PC-3 (cell line): ENCODE results near the gene DGKH. TPM values are rescaled to one million over a fixed set of nuclear protein-coding genes. Genes with fewer than 3 reads are reported as not detected.

ENCODE experiments used
- ATAC-seq: fragments of 200-7000 bp; cut with Tn5 transposase; 2 replicates; pipeline ENCODE4 v1.9.1; 2020; ENCODE audit warnings: mild to moderate bottlenecking, moderate library complexity
- BruUV-seq: library from RNA; stranded (reverse); fragments of 400-500 nt; replicated peaks from 2 replicates; lab custom pipeline; 2021; lab: Mats Ljungman, UMichigan
- CTCF ChIA-PET: fragments of 300-600 bp; sonication (Branson Sonifier 250); formaldehyde crosslinking; loops from one replicate; lab custom pipeline; 2022; ENCODE audit warnings: antibody characterized with exemption; lab: Charles Lee
- POLR2A ChIA-PET: fragments of 300-600 bp; sonication (Branson Sonifier 250); formaldehyde crosslinking; loops from one replicate; lab custom pipeline; 2022; ENCODE audit warnings: antibody characterized with exemption; ENCODE audit not compliant: unreplicated experiment; lab: Charles Lee
- DNase-seq: peaks from one replicate; pipeline ENCODE4 v3.0.0-alpha.2; 2015
- H2AFZ ChIP-seq: fragments of 300-600 bp; sonication (generic); 2 replicates; pipeline ENCODE4 v1.6.0; 2016; ENCODE audit warnings: antibody characterized with exemption, low read length
- H3F3A ChIP-seq: fragments of 300-600 bp; sonication (generic); one replicate; pipeline ENCODE4 v1.6.0; 2017; ENCODE audit warnings: antibody characterized with exemption, low read length, control low read depth, mild to moderate bottlenecking; ENCODE audit not compliant: unreplicated experiment
- H3K27ac ChIP-seq: fragments of 300-600 bp; sonication (generic); 2 replicates; pipeline ENCODE4 v1.5.1; 2016; ENCODE audit warnings: mild to moderate bottlenecking, low read length
- H3K27me3 ChIP-seq: fragments of 300-600 bp; sonication (generic); 2 replicates; pipeline ENCODE4 v1.6.1; 2016; ENCODE audit warnings: low read length, mixed read lengths
- H3K36me3 ChIP-seq: fragments of 300-600 bp; sonication (generic); 2 replicates; pipeline ENCODE4 v1.6.1; 2016; ENCODE audit warnings: low read depth, mixed run types, low read length, mixed read lengths
- H3K4me1 ChIP-seq: fragments of 300-600 bp; sonication (generic); 2 replicates; pipeline ENCODE4 v1.5.1; 2016; ENCODE audit warnings: low read length; ENCODE audit not compliant: insufficient read depth
- H3K4me2 ChIP-seq: fragments of 300-600 bp; sonication (generic); 2 replicates; pipeline ENCODE4 v1.6.0; 2016; ENCODE audit warnings: low read length
- H3K4me3 ChIP-seq: fragments of 300-600 bp; sonication (generic); 2 replicates; pipeline ENCODE4 v1.5.1; 2016; ENCODE audit warnings: mild to moderate bottlenecking, low read length, mixed read lengths
- H3K79me2 ChIP-seq: fragments of 300-600 bp; sonication (generic); 2 replicates; pipeline ENCODE4 v1.6.1; 2017; ENCODE audit warnings: low read length, mixed read lengths
- H3K9ac ChIP-seq: fragments of 300-600 bp; sonication (generic); 2 replicates; pipeline ENCODE4 v1.6.0; 2016; ENCODE audit warnings: mild to moderate bottlenecking, low read length
- H3K9me2 ChIP-seq: fragments of 300-600 bp; sonication (generic); replicated peaks from 2 replicates; pipeline ENCODE4 v1.6.1; 2016; ENCODE audit warnings: mixed run types, low read length, mixed read lengths
- H3K9me3 ChIP-seq: fragments of 300-600 bp; sonication (generic); 2 replicates; pipeline ENCODE4 v1.6.1; 2016; ENCODE audit warnings: low read length, mixed read lengths
- H4K20me1 ChIP-seq: fragments of 300-600 bp; sonication (generic); 2 replicates; pipeline ENCODE4 v1.6.1; 2016; ENCODE audit warnings: low read length, mixed read lengths
- CTCF ChIP-seq: fragments of 300-600 bp; sonication (generic); conservative IDR thresholded peaks from 2 replicates; pipeline ENCODE4 v1.5.1; 2017; ENCODE audit warnings: antibody characterized with exemption, low read depth, mild to moderate bottlenecking, low read length
- EZH2 ChIP-seq: fragments of 300-600 bp; sonication (generic); IDR thresholded peaks from one replicate; pipeline ENCODE4 v1.6.1; 2017; ENCODE audit warnings: antibody characterized with exemption, mild to moderate bottlenecking, low read length; ENCODE audit not compliant: unreplicated experiment
- EZH2phosphoT487 ChIP-seq: fragments of 300-600 bp; sonication (generic); IDR thresholded peaks from 2 replicates; pipeline ENCODE4 v1.6.1; 2018; ENCODE audit warnings: mild to moderate bottlenecking, antibody characterized with exemption, low read length, borderline replicate concordance
- intact Hi-C: fragments of 100-400 bp; cut with micrococcal nuclease; formaldehyde crosslinking; loops from 2 replicates; pipeline ENCODE4 v1.9.0; 2023
- total RNA-seq: library from RNA; depleted of rRNA; stranded (reverse); fragments of >200 nt; gene quantifications from 2 replicates; pipeline ENCODE4 v1.2.3, GENCODE V29; 2014

The DGKH gene
- total RNA-seq, 1 experiment from 2014 or later: 5.9 TPM

- intact Hi-C loops: loop anchor here (10.0 kb wide), 1 partner anchor 704 kb away; no protein-coding TSS in a partner anchor
- Histone ChIP-seq H3K4me2 (no peak overlapping the region), H3K36me3 (no peaks in the 10 kb centered on the region), H3K27ac (no peak overlapping the region), H3F3A (no peaks in the 10 kb centered on the region), H3K4me1 (peaks cover 13% of the 10 kb centered on the region), H2AFZ (no peak overlapping the region), H3K79me2 (0 out of 2 replicates have a peak, but pooled peaks cover 7% of the 10 kb centered on the region), H3K9me2 (no peaks in the 10 kb centered on the region), H3K9me3 (no peaks in the 10 kb centered on the region), H3K27me3 (no peaks in the 10 kb centered on the region), H4K20me1 (no peaks in the 10 kb centered on the region), H3K9ac (no peak overlapping the region), H3K4me3 (no peak overlapping the region)
- no peak for ATAC-seq
- no peak for DNase-seq
- ChIA-PET POLR2A (no interaction called here), CTCF (no interaction called here)
- BruUV-seq: no TSS peak
- TF ChIP-seq EZH2phosphoT487 (no peak), CTCF (no peak), EZH2 (no peak)
These were observed 70.6 kb downstream of the DGKH start for GRCh38 chr13:42119041-42119440.

DNA sequence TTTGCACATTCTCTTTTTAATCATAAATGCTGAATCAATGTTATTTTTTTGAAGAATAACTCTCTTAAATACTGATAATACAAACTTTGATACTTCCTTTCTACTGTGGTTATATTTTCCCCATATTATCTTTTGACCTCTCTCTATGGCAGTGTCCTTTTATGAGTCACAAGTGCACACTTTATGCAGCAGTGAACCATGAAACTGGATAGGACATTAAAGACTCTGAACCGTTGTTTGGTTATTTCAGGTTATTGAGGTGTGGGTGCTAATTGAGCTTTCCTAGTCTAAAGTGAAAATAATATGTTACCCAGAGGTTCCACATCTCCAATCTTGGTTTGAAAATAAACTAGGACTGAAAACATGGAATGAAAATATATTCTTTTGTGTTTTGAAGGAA lies 71.4 kb downstream of the DGKH start:
- H3K4me2 ChIP-seq: no peak overlapping the region
- 0 out of 2 replicates have a peak, but pooled peaks cover 7% of the 10 kb centered on the region for H3K79me2 ChIP-seq
- H3K27me3 ChIP-seq: no peaks in the 10 kb centered on the region

More for the DNA sequence above, 71.4 kb downstream of the DGKH start:
- Histone ChIP-seq H3K4me3 (no peak overlapping the region), H3K4me1 (peaks cover 6% of the 10 kb centered on the region), H2AFZ (no peak overlapping the region), H3K9me2 (no peaks in the 10 kb centered on the region), H3K9me3 (no peaks in the 10 kb centered on the region), H3K27ac (no peak overlapping the region), H3K9ac (no peak overlapping the region), H3K36me3 (no peaks in the 10 kb centered on the region), H3F3A (no peaks in the 10 kb centered on the region), H4K20me1 (no peaks in the 10 kb centered on the region)
- TF ChIP-seq EZH2: no peak
- TF ChIP-seq EZH2phosphoT487: no peak
- no peak for TF ChIP-seq CTCF
- ATAC-seq (no peak), DNase-seq (no peak)
- ChIA-PET POLR2A (no interaction called here), CTCF (no interaction called here)
- no TSS peak for BruUV-seq
- intact Hi-C loops: loop anchor here (10.0 kb wide), 1 partner anchor 705 kb away; no protein-coding TSS in a partner anchor
